ENCODE results near the gene MAPK4.
"Not testable (repeated sequence)": the region's sequence is repeated elsewhere in the genome, so short reads cannot be mapped to it uniquely, and the experiment has no call there.

Gene MAPK4

GRCh38 chr18:50754297-50754696 lies 194.4 kb downstream of the MAPK4 start:
- no peak for DNase-seq (ENCODE audit: low spot score)

GRCh38 chr18:50757358-50757757 lies 197.5 kb downstream of the MAPK4 start:
- DNase-seq (ENCODE audit: low spot score) = no peak

GRCh38 chr18:50769463-50769862 lies 209.6 kb downstream of the MAPK4 start:
- DNase-seq (ENCODE audit: low spot score) = no peak

GRCh38 chr18:50775207-50775606 lies 215.3 kb downstream of the MAPK4 start:
- DNase-seq (ENCODE audit: low spot score) = no peak

GRCh38 chr18:50775726-50776125 lies 215.8 kb downstream of the MAPK4 start:
- no peak for DNase-seq (ENCODE audit: low spot score)

- no peak for DNase-seq (ENCODE audit: low spot score)
Observed at GRCh38 chr18:50776383-50776782, 216.5 kb downstream of the MAPK4 start.

GRCh38 chr18:50779021-50779420 lies 219.1 kb downstream of the MAPK4 start:
- DNase-seq (ENCODE audit: low spot score) = not testable (repeated sequence)
